ENCODE measurements around the gene CUEDC2. TPM values are rescaled to one million over a fixed set of nuclear protein-coding genes. Genes with fewer than 3 reads are reported as not detected.

CUEDC2 gene
- total and polyA plus RNA-seq, 10 donors = 35.3 to 59.1 (median 44.7) TPM

DNA sequence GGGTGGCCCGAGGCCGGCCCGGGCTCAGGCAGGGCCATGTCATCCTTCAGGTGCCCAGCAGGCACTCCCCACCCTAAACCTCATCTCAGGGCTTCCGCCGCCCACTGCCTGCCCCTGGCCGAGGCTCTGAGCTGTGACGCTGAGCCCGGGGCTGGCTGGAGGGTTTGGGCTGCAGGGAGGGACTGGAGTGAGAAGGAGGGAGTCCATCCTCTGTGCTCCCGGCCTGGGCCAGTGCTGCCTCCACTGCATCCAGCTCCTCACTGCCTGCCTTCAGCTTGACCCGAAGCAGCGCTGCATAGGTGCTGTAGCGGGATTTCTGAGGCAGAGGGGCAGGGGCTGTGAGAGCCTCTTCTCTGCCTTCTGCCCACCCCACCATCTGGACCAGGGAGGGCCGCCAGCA is 29.3 kb downstream of the CUEDC2 start:
- 81 to 94% (median 90%) methylated on average over 9 to 13 of the region's 13 CpGs for WGBS, 5 donors

DNA sequence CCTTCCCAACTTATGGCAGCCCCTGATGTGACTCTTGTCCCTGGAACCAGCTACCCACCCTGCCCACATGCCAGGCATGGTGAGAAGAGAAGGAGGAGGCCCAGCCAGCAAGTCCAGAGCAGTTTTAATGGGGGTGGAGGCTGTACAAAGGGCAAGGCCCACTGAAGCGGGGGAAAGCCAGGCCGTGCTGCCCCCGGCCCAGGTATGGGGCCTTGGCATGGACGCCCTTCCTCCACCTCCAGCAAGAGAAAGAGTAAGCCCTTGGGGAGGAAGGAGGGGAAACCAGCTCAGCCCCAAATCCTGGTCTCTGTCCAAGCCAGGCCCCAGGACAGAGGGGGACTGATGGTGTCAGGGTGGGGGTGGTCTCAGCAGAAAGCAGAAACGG is 29.9 kb downstream of the CUEDC2 start:
- WGBS, 5 donors = 73 to 84% (median 81%) methylated on average over 5 of the region's 5 CpGs
- Histone ChIP-seq H3K36me3 (peaks cover 0 to 57% (median 46%) of the 10 kb centered on the region in 6 donors), H3K27ac (no peak overlapping the region), H3K4me3 (no peak overlapping the region), H3K4me1 (peaks cover 17 to 53% (median 35%) of the 10 kb centered on the region in 6 donors), H3K27me3 (replicated peaks in 1 of 7) (peaks cover 0 to 8% (median 0%) of the 10 kb centered on the region in 7 donors), H3K9me3 (no peaks in the 10 kb centered on the region)
- DNase-seq = no peak
- TF ChIP-seq POLR2A (IDR thresholded peaks at IDR 0.05) = no peak
- no peak for TF ChIP-seq POLR2AphosphoS5 (IDR thresholded peaks at IDR 0.05)
- TF ChIP-seq, protein P1, sequence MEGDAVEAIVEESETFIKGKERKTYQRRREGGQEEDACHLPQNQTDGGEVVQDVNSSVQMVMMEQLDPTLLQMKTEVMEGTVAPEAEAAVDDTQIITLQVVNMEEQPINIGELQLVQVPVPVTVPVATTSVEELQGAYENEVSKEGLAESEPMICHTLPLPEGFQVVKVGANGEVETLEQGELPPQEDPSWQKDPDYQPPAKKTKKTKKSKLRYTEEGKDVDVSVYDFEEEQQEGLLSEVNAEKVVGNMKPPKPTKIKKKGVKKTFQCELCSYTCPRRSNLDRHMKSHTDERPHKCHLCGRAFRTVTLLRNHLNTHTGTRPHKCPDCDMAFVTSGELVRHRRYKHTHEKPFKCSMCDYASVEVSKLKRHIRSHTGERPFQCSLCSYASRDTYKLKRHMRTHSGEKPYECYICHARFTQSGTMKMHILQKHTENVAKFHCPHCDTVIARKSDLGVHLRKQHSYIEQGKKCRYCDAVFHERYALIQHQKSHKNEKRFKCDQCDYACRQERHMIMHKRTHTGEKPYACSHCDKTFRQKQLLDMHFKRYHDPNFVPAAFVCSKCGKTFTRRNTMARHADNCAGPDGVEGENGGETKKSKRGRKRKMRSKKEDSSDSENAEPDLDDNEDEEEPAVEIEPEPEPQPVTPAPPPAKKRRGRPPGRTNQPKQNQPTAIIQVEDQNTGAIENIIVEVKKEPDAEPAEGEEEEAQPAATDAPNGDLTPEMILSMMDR (IDR thresholded peaks at IDR 0.05 in 8 of 11, conservative IDR thresholded peaks at IDR 0.05 in 3 of 11) = no peak
- intact Hi-C loops (cut with DNase I; ENCODE audit: low total_unique reads) = no loop called here

More for the DNA sequence above, 29.3 kb downstream of the CUEDC2 start:
- Histone ChIP-seq H3K9me3 (no peaks in the 10 kb centered on the region), H3K4me3 (no peak overlapping the region), H3K4me1 (peaks cover 15 to 49% (median 29%) of the 10 kb centered on the region in 6 donors), H3K27ac (peak overlapping the region in 1 of 8 donors; percentile 9), H3K27me3 (replicated peaks in 1 of 7) (peaks cover 0 to 14% (median 4%) of the 10 kb centered on the region in 7 donors), H3K36me3 (peaks cover 0 to 51% (median 40%) of the 10 kb centered on the region in 6 donors)
- intact Hi-C loops (cut with DNase I; ENCODE audit: low total_unique reads) = no loop called here
- TF ChIP-seq POLR2AphosphoS5 (IDR thresholded peaks at IDR 0.05) (no peak), POLR2A (IDR thresholded peaks at IDR 0.05) (no peak)
- TF ChIP-seq, protein P1 (IDR thresholded peaks at IDR 0.05 in 8 of 11, conservative IDR thresholded peaks at IDR 0.05 in 3 of 11) = no peak
- no peak for DNase-seq

DNA sequence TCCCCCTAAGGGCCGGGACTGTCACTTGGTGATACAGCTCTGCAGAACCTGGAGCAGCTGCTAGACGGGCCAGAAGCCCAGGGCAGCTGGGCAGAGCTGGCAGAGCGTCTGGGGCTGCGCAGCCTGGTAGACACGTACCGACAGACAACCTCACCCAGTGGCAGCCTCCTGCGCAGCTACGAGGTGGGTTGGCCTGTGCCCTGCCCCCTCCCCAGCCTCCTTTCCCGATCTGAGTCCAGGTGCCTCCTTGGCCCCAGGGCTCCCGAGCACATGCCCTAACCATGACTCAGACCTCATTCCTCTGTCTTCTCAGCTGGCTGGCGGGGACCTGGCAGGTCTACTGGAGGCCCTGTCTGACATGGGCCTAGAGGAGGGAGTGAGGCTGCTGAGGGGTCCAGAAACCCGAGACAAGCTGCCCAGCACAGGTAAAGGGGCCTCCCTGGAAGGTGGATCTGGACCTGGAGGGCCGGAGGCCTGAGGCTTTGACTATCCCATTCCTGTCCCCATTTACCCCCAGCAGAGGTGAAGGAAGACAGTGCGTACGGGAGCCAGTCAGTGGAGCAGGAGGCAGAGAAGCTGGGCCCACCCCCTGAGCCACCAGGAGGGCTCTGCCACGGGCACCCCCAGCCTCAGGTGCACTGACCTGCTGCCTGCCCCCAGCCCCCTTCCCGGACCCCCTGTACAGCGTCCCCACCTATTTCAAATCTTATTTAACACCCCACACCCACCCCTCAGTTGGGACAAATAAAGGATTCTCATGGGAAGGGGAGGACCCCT is 30.5 kb downstream of the CUEDC2 start:
- WGBS, 5 donors = 84 to 93% (median 92%) methylated on average over 16 to 18 of the region's 18 CpGs
- TF ChIP-seq POLR2AphosphoS5 (IDR thresholded peaks at IDR 0.05) (peak in 2 of 3 donors; percentile 14 to 53), POLR2A (IDR thresholded peaks at IDR 0.05) (no peak)
- intact Hi-C loops (cut with DNase I; ENCODE audit: low total_unique reads) = no loop called here
- Histone ChIP-seq H3K36me3 (peaks cover 0 to 63% (median 52%) of the 10 kb centered on the region in 6 donors), H3K4me1 (peaks cover 22 to 59% (median 41%) of the 10 kb centered on the region in 6 donors), H3K4me3 (no peak overlapping the region), H3K9me3 (no peaks in the 10 kb centered on the region), H3K27ac (peak overlapping the region in 1 of 8 donors; percentile 14), H3K27me3 (replicated peaks in 1 of 7) (peaks cover 0 to 2% (median 0%) of the 10 kb centered on the region in 7 donors)
- no peak for DNase-seq

DNA sequence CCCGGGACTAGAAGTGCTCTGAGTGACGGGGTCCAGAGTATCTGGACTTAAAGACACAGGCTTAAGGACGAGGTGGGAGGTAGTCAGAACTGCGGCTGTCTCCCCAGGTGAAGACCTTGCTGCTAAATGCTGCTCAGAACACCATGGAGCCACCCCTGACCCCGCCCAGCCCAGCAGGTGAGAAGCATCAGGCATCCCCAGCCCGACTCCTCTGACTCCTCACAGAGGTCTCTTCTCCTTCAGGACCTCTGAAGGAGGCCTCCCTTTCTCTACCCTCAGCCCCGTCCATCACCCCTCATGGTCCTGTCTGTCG is 31.1 kb downstream of the CUEDC2 start:
- Histone ChIP-seq H3K27me3 (replicated peaks in 1 of 7) (no peaks in the 10 kb centered on the region), H3K4me3 (no peak overlapping the region), H3K4me1 (peaks cover 28 to 65% (median 47%) of the 10 kb centered on the region in 6 donors), H3K36me3 (peaks cover 0 to 69% (median 58%) of the 10 kb centered on the region in 6 donors), H3K9me3 (no peaks in the 10 kb centered on the region), H3K27ac (peak overlapping the region in 1 of 8 donors; percentile 100)
- intact Hi-C loops (cut with DNase I; ENCODE audit: low total_unique reads) = no loop called here
- no peak for TF ChIP-seq POLR2A (IDR thresholded peaks at IDR 0.05)
- TF ChIP-seq, protein P1 (IDR thresholded peaks at IDR 0.05 in 8 of 11, conservative IDR thresholded peaks at IDR 0.05 in 3 of 11) = no peak
- TF ChIP-seq POLR2AphosphoS5 (IDR thresholded peaks at IDR 0.05) = no peak
- WGBS, 5 donors = 84 to 94% (median 92%) methylated on average over 8 of the region's 8 CpGs
- DNase-seq = no peak

All from spleen (tissue), 11 donors.